HG03175 (cell line): ENCODE results near the gene SPRN.
A peak's percentile ranks its signal among the peaks of the same experiment; 100 is the strongest.

Source experiments
- ATAC-seq: cut with Tn5 transposase; IDR thresholded peaks from one replicate; pipeline ENCODE4 v1.9.1; 2021; ENCODE audit warnings: mild to moderate bottlenecking, moderate library complexity; ENCODE audit not compliant: unreplicated experiment

The SPRN gene

GRCh38 chr10:133411523-133412380 lies 12.7 kb downstream of the SPRN start:
- no peak for ATAC-seq

GRCh38 chr10:133405844-133406527 lies 18.4 kb downstream of the SPRN start:
- peak; percentile 50 for ATAC-seq

- no peak for ATAC-seq
Observed at GRCh38 chr10:133405272-133405671, 19.2 kb downstream of the SPRN start.

GRCh38 chr10:133403784-133404183 lies 20.6 kb downstream of the SPRN start:
- ATAC-seq: no peak

- no peak for ATAC-seq
Observed at GRCh38 chr10:133403359-133403758, 21.1 kb downstream of the SPRN start.

GRCh38 chr10:133401981-133402725 lies 22.3 kb downstream of the SPRN start:
- no peak for ATAC-seq

GRCh38 chr10:133401500-133401899 lies 22.9 kb downstream of the SPRN start:
- ATAC-seq: no peak

GRCh38 chr10:133400624-133401424 lies 23.6 kb downstream of the SPRN start:
- peak; percentile 79 for ATAC-seq

GRCh38 chr10:133399123-133399601 lies 25.3 kb downstream of the SPRN start:
- no peak for ATAC-seq

GRCh38 chr10:133397938-133398337 lies 26.5 kb downstream of the SPRN start:
- no peak for ATAC-seq

GRCh38 chr10:133396035-133396624 lies 28.3 kb downstream of the SPRN start:
- ATAC-seq: no peak

GRCh38 chr10:133394801-133395221 lies 29.6 kb downstream of the SPRN start:
- peak; percentile 5 for ATAC-seq

- peak; percentile 56 for ATAC-seq
Observed at GRCh38 chr10:133394064-133394663, 30.3 kb downstream of the SPRN start, which contains the start of gene MTG1. Gene MTG1 (plus strand): TSS chr10:133394157. CDS start chr10:133394221, 64 bp downstream.

GRCh38 chr10:133393401-133394063 lies 30.9 kb downstream of the SPRN start:
- no peak for ATAC-seq

GRCh38 chr10:133391761-133392518 lies 32.5 kb downstream of the SPRN start:
- ATAC-seq: no peak

GRCh38 chr10:133391249-133391635 lies 33.2 kb downstream of the SPRN start:
- no peak for ATAC-seq

- no peak for ATAC-seq
Observed at GRCh38 chr10:133390597-133391248, 33.7 kb downstream of the SPRN start.
